Loucy (cell line): ENCODE data around the gene FOXO6.

Experiments
- H2AFZ ChIP-seq: fragments of 200-600 bp; sonication (generic); 2 replicates; pipeline ENCODE4 v1.6.0; 2016; ENCODE audit warnings: antibody characterized with exemption, mild to moderate bottlenecking, low read length, moderate library complexity
- H3F3A ChIP-seq: fragments of 200-600 bp; 2 replicates; pipeline ENCODE4 v1.6.0; 2016; ENCODE audit warnings: antibody characterized with exemption, low read depth, mild to moderate bottlenecking
- H3K27me3 ChIP-seq: fragments of 200-600 bp; sonication (generic); 2 replicates; pipeline ENCODE4 v1.6.1; 2014; ENCODE audit warnings: low read length, mild to moderate bottlenecking; ENCODE audit not compliant: insufficient read depth, poor library complexity, severe bottlenecking
- H3K36me3 ChIP-seq: fragments of 200-600 bp; sonication (generic); 2 replicates; pipeline ENCODE4 v1.6.1; 2016; ENCODE audit warnings: low read length; ENCODE audit not compliant: insufficient read depth
- H3K4me1 ChIP-seq: fragments of 200-600 bp; sonication (generic); 2 replicates; pipeline ENCODE4 v1.5.1; 2014; ENCODE audit warnings: low read length, mild to moderate bottlenecking; ENCODE audit not compliant: insufficient read depth, poor library complexity, severe bottlenecking
- H3K4me2 ChIP-seq: fragments of 200-600 bp; sonication (generic); 2 replicates; pipeline ENCODE4 v1.6.0; 2014; ENCODE audit warnings: antibody characterized with exemption, low read length, low read depth, mild to moderate bottlenecking; ENCODE audit not compliant: poor library complexity, severe bottlenecking
- H3K4me3 ChIP-seq: fragments of 200-600 bp; sonication (generic); 2 replicates; pipeline ENCODE4 v1.5.1; 2014; ENCODE audit warnings: low read length, mild to moderate bottlenecking, mixed read lengths; ENCODE audit not compliant: poor library complexity, severe bottlenecking
- H3K79me2 ChIP-seq: fragments of 200-600 bp; sonication (generic); 2 replicates; pipeline ENCODE4 v1.6.1; 2014; ENCODE audit warnings: low read length; ENCODE audit not compliant: insufficient read depth
- H3K9ac ChIP-seq: fragments of 200-600 bp; sonication (generic); 2 replicates; pipeline ENCODE4 v1.6.0; 2014; ENCODE audit warnings: mild to moderate bottlenecking, low read depth, low read length, moderate library complexity; ENCODE audit not compliant: poor library complexity, severe bottlenecking
- H3K9me2 ChIP-seq: fragments of 200-600 bp; sonication (generic); replicated peaks from 2 replicates; pipeline ENCODE4 v1.6.1; 2016; ENCODE audit warnings: low read depth, low read length, mixed read lengths
- H3K9me3 ChIP-seq: fragments of 200-600 bp; sonication (generic); 2 replicates; pipeline ENCODE4 v1.6.1; 2014; ENCODE audit warnings: mild to moderate bottlenecking, antibody characterized with exemption, low read length, low read depth; ENCODE audit not compliant: insufficient read depth
- H4K20me1 ChIP-seq: fragments of 200-600 bp; sonication (generic); 2 replicates; pipeline ENCODE4 v1.6.0; 2014; ENCODE audit warnings: antibody characterized with exemption, low read length, mild to moderate bottlenecking; ENCODE audit not compliant: insufficient read depth, poor library complexity, severe bottlenecking
- CTCF ChIP-seq: fragments of 200-600 bp; sonication (generic); conservative IDR thresholded peaks from 2 replicates; pipeline ENCODE4 v1.5.1; 2014; ENCODE audit warnings: mild to moderate bottlenecking, antibody characterized with exemption, low read length
- EZH2phosphoT487 ChIP-seq: fragments of 200-600 bp; IDR thresholded peaks from 2 replicates; pipeline ENCODE4 v1.6.1; 2018; ENCODE audit warnings: antibody characterized with exemption, mild to moderate bottlenecking, moderate library complexity, borderline replicate concordance

FOXO6 gene

DNA sequence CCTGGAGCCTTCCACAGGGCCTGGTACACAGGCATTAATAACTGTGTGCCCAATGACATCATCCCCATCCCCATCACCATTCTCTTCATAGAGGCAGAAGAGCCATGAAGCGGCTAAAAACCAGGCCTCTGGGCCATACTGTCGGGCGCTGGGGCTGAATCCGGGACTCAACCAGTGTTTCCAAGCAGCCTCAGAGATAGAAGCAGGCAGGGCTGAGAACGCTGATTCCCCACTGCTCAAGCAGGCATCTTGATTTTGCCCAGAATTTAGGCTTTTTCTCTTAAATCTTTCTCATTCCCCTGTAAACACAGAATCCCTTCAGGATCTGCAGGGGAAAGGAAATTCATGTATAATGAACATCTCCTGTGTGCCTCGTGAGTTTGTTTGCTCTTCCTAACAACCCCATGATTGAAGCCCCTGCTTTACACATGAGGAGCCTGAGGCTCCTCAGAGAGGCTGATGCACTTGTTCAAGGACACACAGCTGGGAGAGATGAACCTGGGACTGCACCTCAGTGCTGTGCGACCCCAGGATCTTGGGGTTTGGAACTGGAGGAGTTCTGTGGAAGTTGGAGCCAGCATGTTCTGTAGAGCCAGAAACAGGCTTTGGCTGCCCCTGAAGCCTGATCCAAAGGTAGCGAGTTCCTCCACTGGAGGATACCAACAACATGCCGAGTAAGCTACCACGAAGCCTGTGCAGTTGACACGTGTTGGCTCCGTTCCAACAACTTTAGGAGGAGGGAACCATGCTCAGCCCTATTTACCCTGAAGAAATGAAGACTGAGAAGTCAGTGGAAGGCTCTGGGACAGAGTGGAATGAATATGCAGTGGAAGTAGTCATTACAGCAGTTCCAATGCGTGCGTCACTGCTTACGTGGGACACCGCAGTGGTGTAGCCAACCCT lies 67.8 kb downstream of the FOXO6 start:
- no peaks in the 10 kb centered on the region for H3K27me3 ChIP-seq
- no peaks in the 10 kb centered on the region for H3F3A ChIP-seq
- no peak overlapping the region for H3K9ac ChIP-seq
- H3K4me3 ChIP-seq: no peak overlapping the region
- no peaks in the 10 kb centered on the region for H3K36me3 ChIP-seq
- H3K4me2 ChIP-seq: no peak overlapping the region
- TF ChIP-seq EZH2phosphoT487 (no peak), CTCF (no peak)
- H2AFZ ChIP-seq: no peak overlapping the region
- H3K4me1 ChIP-seq: no peaks in the 10 kb centered on the region
- no peaks in the 10 kb centered on the region for H3K79me2 ChIP-seq
- no peaks in the 10 kb centered on the region for H3K9me2 ChIP-seq
- no peaks in the 10 kb centered on the region for H4K20me1 ChIP-seq
- no peaks in the 10 kb centered on the region for H3K9me3 ChIP-seq

GRCh38 chr1:41429641-41430035 lies 68.4 kb downstream of the FOXO6 start:
- H3K4me1 ChIP-seq: no peaks in the 10 kb centered on the region
- no peaks in the 10 kb centered on the region for H3K9me3 ChIP-seq
- no peak overlapping the region for H3K4me3 ChIP-seq
- TF ChIP-seq EZH2phosphoT487: no peak
- TF ChIP-seq CTCF: no peak
- H2AFZ ChIP-seq: no peak overlapping the region
- H3K9me2 ChIP-seq: no peaks in the 10 kb centered on the region
- H3K27me3 ChIP-seq: no peaks in the 10 kb centered on the region
- no peaks in the 10 kb centered on the region for H3K79me2 ChIP-seq
- H3K36me3 ChIP-seq: no peaks in the 10 kb centered on the region
- no peak overlapping the region for H3K9ac ChIP-seq
- H3K4me2 ChIP-seq: no peak overlapping the region
- no peaks in the 10 kb centered on the region for H3F3A ChIP-seq
- H4K20me1 ChIP-seq: no peaks in the 10 kb centered on the region

DNA sequence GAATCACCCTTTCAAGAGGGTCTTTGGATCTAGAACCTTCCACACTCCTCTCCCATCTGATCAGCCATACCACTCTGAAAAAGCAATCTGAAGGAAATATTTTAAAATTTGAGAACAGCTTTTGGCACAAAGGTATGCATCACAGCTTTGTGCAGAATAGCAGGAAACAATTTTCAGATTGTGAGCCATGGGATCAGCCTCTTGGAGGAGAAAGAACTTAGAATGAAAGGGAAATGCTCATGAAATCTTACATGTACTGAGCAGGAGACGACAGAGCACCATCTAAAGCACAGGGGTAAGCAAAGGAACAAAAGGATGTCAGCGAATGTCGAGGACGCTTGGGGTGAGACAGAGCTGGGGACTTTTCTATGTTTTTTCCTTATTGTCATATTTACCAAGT lies 68.8 kb downstream of the FOXO6 start:
- H3K4me1 ChIP-seq: no peaks in the 10 kb centered on the region
- H3K9me3 ChIP-seq: no peaks in the 10 kb centered on the region
- H3K4me2 ChIP-seq: no peak overlapping the region

More for the DNA sequence above, 68.8 kb downstream of the FOXO6 start:
- Histone ChIP-seq H3K9ac (no peak overlapping the region), H3F3A (no peaks in the 10 kb centered on the region), H3K27me3 (no peaks in the 10 kb centered on the region), H3K36me3 (no peaks in the 10 kb centered on the region), H3K9me2 (no peaks in the 10 kb centered on the region), H3K4me3 (no peak overlapping the region), H4K20me1 (no peaks in the 10 kb centered on the region), H3K79me2 (no peaks in the 10 kb centered on the region), H2AFZ (no peak overlapping the region)
- TF ChIP-seq EZH2phosphoT487 (no peak), CTCF (no peak)
